Measurements from ENCODE around the gene FHIT.

GRCh38 chr3:59762941-59763340, 1488.3 kb downstream of the FHIT start:
- TF ChIP-seq, protein P1, sequence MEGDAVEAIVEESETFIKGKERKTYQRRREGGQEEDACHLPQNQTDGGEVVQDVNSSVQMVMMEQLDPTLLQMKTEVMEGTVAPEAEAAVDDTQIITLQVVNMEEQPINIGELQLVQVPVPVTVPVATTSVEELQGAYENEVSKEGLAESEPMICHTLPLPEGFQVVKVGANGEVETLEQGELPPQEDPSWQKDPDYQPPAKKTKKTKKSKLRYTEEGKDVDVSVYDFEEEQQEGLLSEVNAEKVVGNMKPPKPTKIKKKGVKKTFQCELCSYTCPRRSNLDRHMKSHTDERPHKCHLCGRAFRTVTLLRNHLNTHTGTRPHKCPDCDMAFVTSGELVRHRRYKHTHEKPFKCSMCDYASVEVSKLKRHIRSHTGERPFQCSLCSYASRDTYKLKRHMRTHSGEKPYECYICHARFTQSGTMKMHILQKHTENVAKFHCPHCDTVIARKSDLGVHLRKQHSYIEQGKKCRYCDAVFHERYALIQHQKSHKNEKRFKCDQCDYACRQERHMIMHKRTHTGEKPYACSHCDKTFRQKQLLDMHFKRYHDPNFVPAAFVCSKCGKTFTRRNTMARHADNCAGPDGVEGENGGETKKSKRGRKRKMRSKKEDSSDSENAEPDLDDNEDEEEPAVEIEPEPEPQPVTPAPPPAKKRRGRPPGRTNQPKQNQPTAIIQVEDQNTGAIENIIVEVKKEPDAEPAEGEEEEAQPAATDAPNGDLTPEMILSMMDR (IDR thresholded peaks at IDR 0.05): no peak
- TF ChIP-seq POLR2A (IDR thresholded peaks at IDR 0.05): no peak
